PC-3 (cell line): ENCODE results near the gene FIBCD1. TPM values are rescaled to one million over a fixed set of nuclear protein-coding genes. Genes with fewer than 3 reads are reported as not detected.

Experiments used
- ATAC-seq: fragments of 200-7000 bp; cut with Tn5 transposase; 2 replicates; pipeline ENCODE4 v1.9.1; 2020; ENCODE audit warnings: mild to moderate bottlenecking, moderate library complexity
- BruUV-seq: library from RNA; stranded (reverse); fragments of 400-500 nt; replicated peaks from 2 replicates; lab custom pipeline; 2021; lab: Mats Ljungman, UMichigan
- CTCF ChIA-PET: fragments of 300-600 bp; sonication (Branson Sonifier 250); formaldehyde crosslinking; loops from one replicate; lab custom pipeline; 2022; ENCODE audit warnings: antibody characterized with exemption; lab: Charles Lee
- POLR2A ChIA-PET: fragments of 300-600 bp; sonication (Branson Sonifier 250); formaldehyde crosslinking; loops from one replicate; lab custom pipeline; 2022; ENCODE audit warnings: antibody characterized with exemption; ENCODE audit not compliant: unreplicated experiment; lab: Charles Lee
- DNase-seq: peaks from one replicate; pipeline ENCODE4 v3.0.0-alpha.2; 2015
- H2AFZ ChIP-seq: fragments of 300-600 bp; sonication (generic); 2 replicates; pipeline ENCODE4 v1.6.0; 2016; ENCODE audit warnings: antibody characterized with exemption, low read length
- H3F3A ChIP-seq: fragments of 300-600 bp; sonication (generic); one replicate; pipeline ENCODE4 v1.6.0; 2017; ENCODE audit warnings: antibody characterized with exemption, low read length, control low read depth, mild to moderate bottlenecking; ENCODE audit not compliant: unreplicated experiment
- H3K27ac ChIP-seq: fragments of 300-600 bp; sonication (generic); 2 replicates; pipeline ENCODE4 v1.5.1; 2016; ENCODE audit warnings: mild to moderate bottlenecking, low read length
- H3K27me3 ChIP-seq: fragments of 300-600 bp; sonication (generic); 2 replicates; pipeline ENCODE4 v1.6.1; 2016; ENCODE audit warnings: low read length, mixed read lengths
- H3K36me3 ChIP-seq: fragments of 300-600 bp; sonication (generic); 2 replicates; pipeline ENCODE4 v1.6.1; 2016; ENCODE audit warnings: low read depth, mixed run types, low read length, mixed read lengths
- H3K4me1 ChIP-seq: fragments of 300-600 bp; sonication (generic); 2 replicates; pipeline ENCODE4 v1.5.1; 2016; ENCODE audit warnings: low read length; ENCODE audit not compliant: insufficient read depth
- H3K4me2 ChIP-seq: fragments of 300-600 bp; sonication (generic); 2 replicates; pipeline ENCODE4 v1.6.0; 2016; ENCODE audit warnings: low read length
- H3K4me3 ChIP-seq: fragments of 300-600 bp; sonication (generic); 2 replicates; pipeline ENCODE4 v1.5.1; 2016; ENCODE audit warnings: mild to moderate bottlenecking, low read length, mixed read lengths
- H3K79me2 ChIP-seq: fragments of 300-600 bp; sonication (generic); 2 replicates; pipeline ENCODE4 v1.6.1; 2017; ENCODE audit warnings: low read length, mixed read lengths
- H3K9ac ChIP-seq: fragments of 300-600 bp; sonication (generic); 2 replicates; pipeline ENCODE4 v1.6.0; 2016; ENCODE audit warnings: mild to moderate bottlenecking, low read length
- H3K9me2 ChIP-seq: fragments of 300-600 bp; sonication (generic); replicated peaks from 2 replicates; pipeline ENCODE4 v1.6.1; 2016; ENCODE audit warnings: mixed run types, low read length, mixed read lengths
- H3K9me3 ChIP-seq: fragments of 300-600 bp; sonication (generic); 2 replicates; pipeline ENCODE4 v1.6.1; 2016; ENCODE audit warnings: low read length, mixed read lengths
- H4K20me1 ChIP-seq: fragments of 300-600 bp; sonication (generic); 2 replicates; pipeline ENCODE4 v1.6.1; 2016; ENCODE audit warnings: low read length, mixed read lengths
- EZH2 ChIP-seq: fragments of 300-600 bp; sonication (generic); IDR thresholded peaks from one replicate; pipeline ENCODE4 v1.6.1; 2017; ENCODE audit warnings: antibody characterized with exemption, mild to moderate bottlenecking, low read length; ENCODE audit not compliant: unreplicated experiment
- EZH2phosphoT487 ChIP-seq: fragments of 300-600 bp; sonication (generic); IDR thresholded peaks from 2 replicates; pipeline ENCODE4 v1.6.1; 2018; ENCODE audit warnings: mild to moderate bottlenecking, antibody characterized with exemption, low read length, borderline replicate concordance
- intact Hi-C: fragments of 100-400 bp; cut with micrococcal nuclease; formaldehyde crosslinking; loops from 2 replicates; pipeline ENCODE4 v1.9.0; 2023
- total RNA-seq: library from RNA; depleted of rRNA; stranded (reverse); fragments of >200 nt; gene quantifications from 2 replicates; pipeline ENCODE4 v1.2.3, GENCODE V29; 2014
- TF ChIP-seq, protein P1 (sequence below): fragments of 300-600 bp; sonication (generic); conservative IDR thresholded peaks from 2 replicates; pipeline ENCODE4 v1.5.1; 2017; ENCODE audit warnings: antibody characterized with exemption, low read depth, mild to moderate bottlenecking, low read length

The FIBCD1 gene
- total RNA-seq, 1 experiment from 2014 or later = 8.9 TPM

DNA sequence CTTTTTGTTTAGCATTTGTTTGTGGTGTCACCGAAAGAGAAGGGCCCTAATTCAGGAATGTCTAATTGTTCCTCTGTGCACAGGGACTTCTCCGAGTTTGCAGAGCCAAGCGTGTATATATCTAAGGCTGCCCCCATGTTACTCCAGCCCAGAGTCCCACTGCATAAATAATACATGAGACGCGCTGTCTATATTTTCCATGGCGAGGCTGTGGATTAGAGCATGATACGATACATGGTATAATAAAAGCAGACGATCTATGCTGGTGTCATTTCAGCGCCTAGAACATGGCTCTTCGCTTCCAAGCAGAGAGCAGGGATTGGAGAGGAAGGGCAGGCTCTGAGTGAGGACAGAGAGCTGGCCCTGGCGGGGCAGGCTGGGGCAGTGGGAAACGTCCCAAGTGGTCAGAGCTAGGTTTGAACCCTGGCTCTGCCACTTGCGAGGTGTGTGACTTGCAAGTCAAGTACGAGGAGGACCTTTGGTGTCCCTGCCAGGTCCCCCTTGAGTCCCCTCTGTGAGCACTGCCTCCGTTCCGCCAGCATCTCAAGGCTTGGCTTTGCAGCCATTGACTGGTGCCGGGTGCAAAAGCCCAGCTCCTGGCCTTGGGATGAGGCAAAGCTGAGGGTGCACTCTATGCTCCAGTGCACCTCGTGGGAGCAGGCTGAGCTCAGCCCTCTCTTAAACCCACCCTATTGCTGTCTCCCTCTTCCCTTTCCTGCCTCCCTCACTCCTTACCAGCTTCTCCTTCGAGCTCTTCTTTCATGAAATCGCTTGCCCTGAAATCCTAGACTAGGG, 40.7 kb upstream of the FIBCD1 start:
- no TSS peak for BruUV-seq

DNA sequence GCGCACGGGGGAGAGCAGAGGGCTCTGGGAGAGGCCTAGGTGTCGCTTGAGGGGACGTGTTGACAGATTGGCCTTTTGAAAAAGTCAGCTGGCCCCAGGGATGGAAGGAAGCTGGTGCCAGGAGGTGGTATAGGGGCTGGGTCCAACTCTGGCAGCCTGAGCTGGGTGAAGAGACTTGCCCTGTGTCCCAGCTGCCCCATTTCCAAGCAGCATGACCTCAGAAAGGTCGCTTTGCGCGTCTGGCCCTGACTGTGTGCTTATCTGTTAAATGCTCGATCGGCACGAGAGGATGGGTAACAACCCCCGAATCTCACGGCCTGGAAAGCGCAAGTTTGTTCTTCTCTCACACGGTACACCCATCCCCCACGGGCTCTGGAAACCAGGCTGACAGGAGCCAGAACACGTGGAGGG, 38.8 kb upstream of the FIBCD1 start:
- Histone ChIP-seq H2AFZ (no peak overlapping the region), H3K36me3 (no peaks in the 10 kb centered on the region), H3K9ac (no peak overlapping the region), H4K20me1 (no peaks in the 10 kb centered on the region), H3K4me1 (no peaks in the 10 kb centered on the region), H3K4me2 (no peak overlapping the region), H3K9me2 (no peaks in the 10 kb centered on the region), H3K27me3 (no peaks in the 10 kb centered on the region), H3K4me3 (no peak overlapping the region), H3K27ac (no peak overlapping the region), H3F3A (no peaks in the 10 kb centered on the region), H3K9me3 (no peaks in the 10 kb centered on the region), H3K79me2 (no peaks in the 10 kb centered on the region)
- TF ChIP-seq EZH2phosphoT487 (no peak), EZH2 (no peak)
- TF ChIP-seq, protein P1, sequence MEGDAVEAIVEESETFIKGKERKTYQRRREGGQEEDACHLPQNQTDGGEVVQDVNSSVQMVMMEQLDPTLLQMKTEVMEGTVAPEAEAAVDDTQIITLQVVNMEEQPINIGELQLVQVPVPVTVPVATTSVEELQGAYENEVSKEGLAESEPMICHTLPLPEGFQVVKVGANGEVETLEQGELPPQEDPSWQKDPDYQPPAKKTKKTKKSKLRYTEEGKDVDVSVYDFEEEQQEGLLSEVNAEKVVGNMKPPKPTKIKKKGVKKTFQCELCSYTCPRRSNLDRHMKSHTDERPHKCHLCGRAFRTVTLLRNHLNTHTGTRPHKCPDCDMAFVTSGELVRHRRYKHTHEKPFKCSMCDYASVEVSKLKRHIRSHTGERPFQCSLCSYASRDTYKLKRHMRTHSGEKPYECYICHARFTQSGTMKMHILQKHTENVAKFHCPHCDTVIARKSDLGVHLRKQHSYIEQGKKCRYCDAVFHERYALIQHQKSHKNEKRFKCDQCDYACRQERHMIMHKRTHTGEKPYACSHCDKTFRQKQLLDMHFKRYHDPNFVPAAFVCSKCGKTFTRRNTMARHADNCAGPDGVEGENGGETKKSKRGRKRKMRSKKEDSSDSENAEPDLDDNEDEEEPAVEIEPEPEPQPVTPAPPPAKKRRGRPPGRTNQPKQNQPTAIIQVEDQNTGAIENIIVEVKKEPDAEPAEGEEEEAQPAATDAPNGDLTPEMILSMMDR = no peak
- ChIA-PET POLR2A (interaction anchor here (0.6 kb wide), 1 partner anchor 50 kb away, joined by 7 read pairs; no protein-coding TSS in a partner anchor), CTCF (no interaction called here)
- ATAC-seq (no peak), DNase-seq (no peak)
- intact Hi-C loops = no loop called here
- BruUV-seq = no TSS peak

More for the DNA sequence above, 40.7 kb upstream of the FIBCD1 start:
- H3K4me2 ChIP-seq = no peak overlapping the region
- no peaks in the 10 kb centered on the region for H3F3A ChIP-seq
- POLR2A ChIA-PET = no interaction called here
- intact Hi-C loops = no loop called here
- H2AFZ ChIP-seq = no peak overlapping the region
- H3K79me2 ChIP-seq = no peaks in the 10 kb centered on the region
- H3K9ac ChIP-seq = no peak overlapping the region
- H4K20me1 ChIP-seq = no peaks in the 10 kb centered on the region
- CTCF ChIA-PET = no interaction called here
- no peak overlapping the region for H3K27ac ChIP-seq
- no peak overlapping the region for H3K4me3 ChIP-seq
- no peaks in the 10 kb centered on the region for H3K36me3 ChIP-seq
- no peak for ATAC-seq
- no peaks in the 10 kb centered on the region for H3K9me2 ChIP-seq
- no peaks in the 10 kb centered on the region for H3K4me1 ChIP-seq
- no peak for TF ChIP-seq EZH2phosphoT487
- no peak for TF ChIP-seq EZH2
- H3K27me3 ChIP-seq = no peaks in the 10 kb centered on the region
- H3K9me3 ChIP-seq = no peaks in the 10 kb centered on the region
- DNase-seq = no peak

DNA sequence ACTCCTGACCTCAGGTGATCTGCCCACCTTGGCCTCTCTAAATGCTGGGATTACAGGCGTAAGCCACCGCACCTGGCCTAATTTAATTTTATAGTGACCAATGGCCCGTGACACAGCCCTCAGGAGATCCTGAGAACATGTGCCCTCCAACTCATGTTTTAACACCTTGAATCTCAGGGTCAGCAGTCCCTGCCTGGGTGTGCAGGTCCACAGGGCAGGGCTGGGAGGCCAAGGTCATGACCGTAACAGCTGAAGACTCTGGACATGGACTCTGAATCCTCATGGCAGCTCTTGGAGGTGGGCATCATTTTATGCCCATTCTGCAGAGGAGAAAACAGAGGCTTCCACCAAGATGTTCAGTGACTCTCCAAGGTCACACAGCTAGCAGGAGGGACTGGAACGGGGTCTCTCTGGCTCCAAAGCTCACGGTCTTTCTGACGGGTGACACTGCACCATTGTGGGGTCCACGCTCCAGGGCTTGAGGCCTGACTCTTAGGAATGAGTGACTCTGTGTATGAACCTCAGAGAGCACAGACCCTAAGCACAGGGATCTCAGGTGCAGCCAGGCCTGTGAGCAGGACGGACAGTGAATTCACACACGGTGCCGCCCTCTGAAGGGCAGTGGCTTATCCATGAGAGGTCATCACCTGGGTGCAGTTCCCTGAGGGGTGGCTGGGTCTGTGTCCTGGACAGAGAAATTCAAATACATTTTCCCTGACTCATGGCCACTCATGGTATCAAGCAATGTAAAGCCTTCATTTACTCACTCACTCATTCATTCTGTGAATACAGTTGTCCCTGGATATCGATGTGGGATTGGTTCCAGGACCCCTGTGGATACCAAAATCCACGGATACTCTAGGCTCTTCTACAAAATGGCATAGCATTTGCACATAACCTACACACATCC, 37.1 kb upstream of the FIBCD1 start:
- no peaks in the 10 kb centered on the region for H3F3A ChIP-seq
- H3K27me3 ChIP-seq = no peaks in the 10 kb centered on the region
- no peaks in the 10 kb centered on the region for H3K36me3 ChIP-seq
- no peak for TF ChIP-seq EZH2
- TF ChIP-seq, protein P1 = no peak
- intact Hi-C loops = no loop called here
- no peak for ATAC-seq
- no peak overlapping the region for H3K4me3 ChIP-seq
- no peak overlapping the region for H2AFZ ChIP-seq
- DNase-seq = peak; percentile 6
- H3K4me2 ChIP-seq = no peak overlapping the region
- no TSS peak for BruUV-seq
- ChIA-PET POLR2A (no interaction called here), CTCF (no interaction called here)
- no peaks in the 10 kb centered on the region for H4K20me1 ChIP-seq
- no peak overlapping the region for H3K9ac ChIP-seq
- H3K9me2 ChIP-seq = no peaks in the 10 kb centered on the region
- H3K9me3 ChIP-seq = no peaks in the 10 kb centered on the region
- H3K79me2 ChIP-seq = no peaks in the 10 kb centered on the region
- H3K27ac ChIP-seq = no peak overlapping the region
- H3K4me1 ChIP-seq = no peaks in the 10 kb centered on the region
